ENCODE data around the gene GP2. TPM values are rescaled to one million over a fixed set of nuclear protein-coding genes. Genes with fewer than 3 reads are reported as not detected.

Gene GP2
- total and polyA plus RNA-seq, 4 donors: 0.08 to 11.9 (median 0.88) TPM; not detected in 1

- Histone ChIP-seq H3K9me3 (ENCODE audit: control insufficient read depth in 4 of 4, insufficient read depth in 3 of 4, low read length in 3 of 4) (peaks cover 0 to 2% (median 0%) of the 10 kb centered on the region in 4 donors), H3K9ac (ENCODE audit: insufficient read depth in 1 of 2, low read length in 2 of 2) (no peak overlapping the region), H3K4me3 (no peak overlapping the region), H3K36me3 (ENCODE audit: control insufficient read depth in 4 of 4, insufficient read depth in 4 of 4, low read length in 4 of 4) (no peaks in the 10 kb centered on the region), H3K4me1 (ENCODE audit: control insufficient read depth in 5 of 5, insufficient read depth in 5 of 5, low read length in 5 of 5) (no peaks in the 10 kb centered on the region), H3K27me3 (ENCODE audit: control insufficient read depth in 3 of 3, insufficient read depth in 3 of 3, low read length in 2 of 3) (peaks cover 0 to 6% (median 0%) of the 10 kb centered on the region in 3 donors), H3K27ac (ENCODE audit: low read depth in 1 of 2, low read length in 1 of 2) (no peak overlapping the region)
- WGBS, 2 donors: 30 to 38% methylated on average over 16 of the region's 16 CpGs
- no peak for DNase-seq
- TF ChIP-seq CTCF (IDR thresholded peaks at IDR 0.05; ENCODE audit: control extremely low read depth, extremely low read depth): no peak
- ATAC-seq (ENCODE audit: insufficient read depth, low FRiP score): no peak
These were observed 35.8 kb downstream of the GP2 start for GRCh38 chr16:20291208-20292206.

- no peak overlapping the region for H3K4me3 ChIP-seq
- no peak overlapping the region for H3K27ac ChIP-seq (ENCODE audit: low read depth in 1 of 2, low read length in 1 of 2)
- H3K36me3 ChIP-seq (ENCODE audit: control insufficient read depth in 4 of 4, insufficient read depth in 4 of 4, low read length in 4 of 4): no peaks in the 10 kb centered on the region
- H3K4me1 ChIP-seq (ENCODE audit: control insufficient read depth in 5 of 5, insufficient read depth in 5 of 5, low read length in 5 of 5): no peaks in the 10 kb centered on the region
- H3K9me3 ChIP-seq (ENCODE audit: control insufficient read depth in 4 of 4, insufficient read depth in 3 of 4, low read length in 3 of 4): peaks cover 0 to 2% (median 0%) of the 10 kb centered on the region in 4 donors
- 70 to 83% methylated on average over 3 of the region's 3 CpGs for WGBS, 2 donors
- H3K27me3 ChIP-seq (ENCODE audit: control insufficient read depth in 3 of 3, insufficient read depth in 3 of 3, low read length in 2 of 3): peaks cover 0 to 6% (median 0%) of the 10 kb centered on the region in 3 donors
- H3K9ac ChIP-seq (ENCODE audit: insufficient read depth in 1 of 2, low read length in 2 of 2): no peak overlapping the region
- no peak for DNase-seq
- TF ChIP-seq CTCF (IDR thresholded peaks at IDR 0.05; ENCODE audit: control extremely low read depth, extremely low read depth): no peak
- no peak for ATAC-seq (ENCODE audit: insufficient read depth, low FRiP score)
These were observed 37.7 kb downstream of the GP2 start for GRCh38 chr16:20289571-20289970.

GRCh38 chr16:20285993-20286499 lies 41.3 kb downstream of the GP2 start:
- DNase-seq (no peak), ATAC-seq (ENCODE audit: insufficient read depth, low FRiP score) (no peak)
- no peak for TF ChIP-seq CTCF (IDR thresholded peaks at IDR 0.05; ENCODE audit: control extremely low read depth, extremely low read depth)
- H3K27ac ChIP-seq (ENCODE audit: low read depth in 1 of 2, low read length in 1 of 2): no peak overlapping the region
- no peak overlapping the region for H3K9ac ChIP-seq (ENCODE audit: insufficient read depth in 1 of 2, low read length in 2 of 2)
- H3K4me3 ChIP-seq: no peak overlapping the region
- no peaks in the 10 kb centered on the region for H3K27me3 ChIP-seq (ENCODE audit: control insufficient read depth in 3 of 3, insufficient read depth in 3 of 3, low read length in 2 of 3)
- H3K36me3 ChIP-seq (ENCODE audit: control insufficient read depth in 4 of 4, insufficient read depth in 4 of 4, low read length in 4 of 4): no peaks in the 10 kb centered on the region
- no peaks in the 10 kb centered on the region for H3K4me1 ChIP-seq (ENCODE audit: control insufficient read depth in 5 of 5, insufficient read depth in 5 of 5, low read length in 5 of 5)
- no peaks in the 10 kb centered on the region for H3K9me3 ChIP-seq (ENCODE audit: control insufficient read depth in 4 of 4, insufficient read depth in 3 of 4, low read length in 3 of 4)
- WGBS, 2 donors: 44 to 56% methylated on average over 6 of the region's 6 CpGs

All from lung (tissue), 12 donors.